Measurements from ENCODE around the gene PDE7B.

DNA sequence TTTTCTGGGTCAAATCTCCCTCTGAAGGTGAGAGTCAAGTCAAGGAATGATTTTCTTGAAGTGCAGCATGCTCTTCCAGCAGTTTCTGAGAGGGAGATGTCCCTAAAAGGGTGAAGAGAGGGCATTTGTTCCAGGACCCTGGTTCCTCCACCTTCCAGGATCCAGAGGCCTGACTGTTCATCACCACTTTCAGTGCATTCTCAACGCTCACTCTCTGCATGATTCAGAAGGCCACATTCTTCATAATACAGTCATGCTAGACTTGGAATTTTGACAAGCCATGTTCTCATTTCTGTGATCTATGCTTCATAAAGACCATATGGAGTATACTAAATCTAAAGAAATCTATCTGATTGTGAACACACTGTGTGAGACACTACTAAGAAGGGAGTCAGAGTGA is 85.1 kb downstream of the PDE7B start:
- TF ChIP-seq, protein P1, sequence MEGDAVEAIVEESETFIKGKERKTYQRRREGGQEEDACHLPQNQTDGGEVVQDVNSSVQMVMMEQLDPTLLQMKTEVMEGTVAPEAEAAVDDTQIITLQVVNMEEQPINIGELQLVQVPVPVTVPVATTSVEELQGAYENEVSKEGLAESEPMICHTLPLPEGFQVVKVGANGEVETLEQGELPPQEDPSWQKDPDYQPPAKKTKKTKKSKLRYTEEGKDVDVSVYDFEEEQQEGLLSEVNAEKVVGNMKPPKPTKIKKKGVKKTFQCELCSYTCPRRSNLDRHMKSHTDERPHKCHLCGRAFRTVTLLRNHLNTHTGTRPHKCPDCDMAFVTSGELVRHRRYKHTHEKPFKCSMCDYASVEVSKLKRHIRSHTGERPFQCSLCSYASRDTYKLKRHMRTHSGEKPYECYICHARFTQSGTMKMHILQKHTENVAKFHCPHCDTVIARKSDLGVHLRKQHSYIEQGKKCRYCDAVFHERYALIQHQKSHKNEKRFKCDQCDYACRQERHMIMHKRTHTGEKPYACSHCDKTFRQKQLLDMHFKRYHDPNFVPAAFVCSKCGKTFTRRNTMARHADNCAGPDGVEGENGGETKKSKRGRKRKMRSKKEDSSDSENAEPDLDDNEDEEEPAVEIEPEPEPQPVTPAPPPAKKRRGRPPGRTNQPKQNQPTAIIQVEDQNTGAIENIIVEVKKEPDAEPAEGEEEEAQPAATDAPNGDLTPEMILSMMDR (IDR thresholded peaks at IDR 0.05; ENCODE audit: low read length), result no peak
- no peak for TF ChIP-seq EZH2phosphoT487 (IDR thresholded peaks at IDR 0.05; ENCODE audit: low read length)
- TF ChIP-seq EZH2 (optimal IDR thresholded peaks at IDR 0.05; ENCODE audit: low read depth, low read length), result no peak

Data from MM.1S (cell line).